IPS-NIHi7 (cell line): Measurements from ENCODE around the gene ZNF740.
"Not testable (repeated sequence)": the region's sequence is repeated elsewhere in the genome, so short reads cannot be mapped to it uniquely, and the experiment has no call there.

Experiments
- DNase-seq: peaks from one replicate; pipeline ENCODE4 v3.0.0; 2012; ENCODE audit warnings: mixed read lengths; ENCODE audit errors: extremely low spot score

The ZNF740 gene

GRCh38 chr12:53194973-53195372 lies 14.5 kb downstream of the ZNF740 start:
- DNase-seq: no peak

DNA sequence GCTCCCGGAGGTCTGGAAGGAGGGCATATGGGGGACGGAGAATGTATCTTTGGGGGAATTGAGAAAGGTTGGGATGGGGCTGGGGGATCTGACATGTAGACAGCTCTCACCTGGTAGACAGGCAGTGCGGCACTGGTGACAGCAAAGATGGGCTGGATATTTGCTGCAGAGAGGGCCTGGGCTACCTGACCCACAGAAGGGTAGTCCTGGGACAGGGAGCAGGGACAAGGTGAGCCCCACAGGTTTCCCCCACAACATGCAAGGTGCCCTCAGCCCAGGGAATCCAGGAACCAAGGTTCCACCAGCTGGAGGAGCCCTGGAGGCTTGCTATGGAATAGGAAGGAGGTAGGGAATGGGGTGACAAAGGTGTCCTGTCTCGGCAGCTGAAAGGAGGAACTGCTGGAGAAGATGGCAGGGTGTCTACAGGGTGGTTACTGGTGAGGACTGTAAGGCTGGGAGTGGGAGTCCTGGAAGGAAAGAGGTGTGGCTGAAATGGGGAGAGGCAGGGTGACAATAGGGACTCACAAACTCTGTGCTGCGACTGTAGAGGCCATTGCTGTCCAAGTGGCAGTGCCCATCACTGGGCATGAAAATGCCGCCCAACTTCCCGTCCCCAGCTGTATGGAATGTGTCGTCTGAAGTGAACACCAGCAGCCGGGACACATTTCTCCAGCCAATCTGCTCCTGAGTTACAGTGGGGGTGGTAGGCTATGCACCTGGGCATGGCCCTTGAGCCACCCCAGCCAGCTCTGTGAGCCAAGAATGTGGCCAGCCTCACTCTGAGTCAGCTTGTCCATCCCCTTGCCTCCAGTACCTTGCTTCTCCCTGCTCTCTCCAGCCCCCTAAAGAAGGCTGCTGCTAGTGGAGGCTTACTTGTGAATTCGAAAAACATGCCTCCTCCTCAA lies 15.2 kb downstream of the ZNF740 start:
- no peak for DNase-seq

DNA sequence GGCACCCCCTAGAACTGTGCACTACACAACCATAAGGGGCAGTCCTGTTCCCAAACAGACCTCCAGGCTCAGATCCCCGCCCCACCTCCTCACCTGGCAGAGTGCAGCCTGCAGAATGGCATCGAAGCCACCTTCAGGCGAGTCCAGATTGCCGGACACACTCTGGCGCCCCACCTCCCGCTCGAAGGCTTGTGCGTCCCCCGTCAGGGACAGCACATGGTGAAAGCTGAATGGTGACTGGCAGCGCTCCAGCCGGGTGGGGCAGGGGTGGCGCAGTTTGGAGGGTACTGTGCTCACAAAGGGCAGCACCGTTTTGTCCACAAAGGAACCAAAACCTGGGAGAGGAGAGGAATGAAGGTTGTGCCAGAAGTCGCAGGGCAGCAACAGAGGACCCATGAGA lies 16.0 kb downstream of the ZNF740 start:
- DNase-seq: no peak

GRCh38 chr12:53197011-53197640 lies 16.6 kb downstream of the ZNF740 start:
- DNase-seq: no peak

DNA sequence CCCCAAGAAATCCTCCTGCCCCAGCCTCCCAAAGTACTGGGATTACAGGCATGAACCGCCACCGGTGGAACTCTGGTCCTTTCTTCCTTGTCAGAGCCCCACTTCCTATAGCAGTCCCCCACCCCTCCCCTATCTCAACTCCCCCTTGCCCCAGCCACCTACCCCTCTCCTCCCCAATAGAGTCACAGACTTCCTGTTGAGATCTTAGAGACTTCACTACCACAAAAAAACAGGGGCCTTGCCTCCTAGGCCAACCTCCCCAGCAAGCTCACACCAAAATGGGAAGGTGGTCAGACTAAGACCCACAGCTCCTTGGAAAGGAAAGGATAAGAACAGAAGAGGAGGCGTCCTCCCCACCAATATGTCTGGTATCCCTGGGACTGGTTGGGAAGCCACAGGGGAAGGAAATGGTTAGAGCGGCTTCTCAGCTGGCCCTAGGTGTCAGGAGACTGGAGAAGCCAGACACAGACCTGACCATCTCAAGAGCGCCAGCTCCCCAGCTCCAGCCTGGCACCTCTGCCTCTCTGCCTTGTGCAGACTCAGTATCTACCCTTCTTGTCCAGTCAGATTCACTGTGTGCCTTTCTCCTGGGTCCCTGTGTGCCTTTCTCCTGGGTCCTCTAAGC lies 18.1 kb downstream of the ZNF740 start:
- no peak for DNase-seq

- DNase-seq: no peak
These were observed 19.2 kb downstream of the ZNF740 start for GRCh38 chr12:53199700-53200099.

DNA sequence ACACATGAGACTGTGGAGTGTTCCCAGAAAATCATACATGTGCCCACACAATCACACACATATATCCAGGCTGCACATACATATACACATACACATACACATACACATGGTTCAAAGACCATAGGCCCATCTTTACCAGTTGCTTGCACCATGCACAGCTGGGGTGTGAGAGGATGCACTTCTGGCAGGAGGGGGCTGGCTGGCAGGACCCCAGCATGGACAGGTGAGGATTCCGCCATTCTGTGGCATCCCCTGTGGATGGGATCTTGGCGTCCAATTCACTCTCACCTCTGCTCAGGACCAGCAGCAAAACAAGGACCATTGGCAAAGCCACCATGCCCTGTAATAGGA lies 19.6 kb downstream of the ZNF740 start:
- DNase-seq: no peak

DNA sequence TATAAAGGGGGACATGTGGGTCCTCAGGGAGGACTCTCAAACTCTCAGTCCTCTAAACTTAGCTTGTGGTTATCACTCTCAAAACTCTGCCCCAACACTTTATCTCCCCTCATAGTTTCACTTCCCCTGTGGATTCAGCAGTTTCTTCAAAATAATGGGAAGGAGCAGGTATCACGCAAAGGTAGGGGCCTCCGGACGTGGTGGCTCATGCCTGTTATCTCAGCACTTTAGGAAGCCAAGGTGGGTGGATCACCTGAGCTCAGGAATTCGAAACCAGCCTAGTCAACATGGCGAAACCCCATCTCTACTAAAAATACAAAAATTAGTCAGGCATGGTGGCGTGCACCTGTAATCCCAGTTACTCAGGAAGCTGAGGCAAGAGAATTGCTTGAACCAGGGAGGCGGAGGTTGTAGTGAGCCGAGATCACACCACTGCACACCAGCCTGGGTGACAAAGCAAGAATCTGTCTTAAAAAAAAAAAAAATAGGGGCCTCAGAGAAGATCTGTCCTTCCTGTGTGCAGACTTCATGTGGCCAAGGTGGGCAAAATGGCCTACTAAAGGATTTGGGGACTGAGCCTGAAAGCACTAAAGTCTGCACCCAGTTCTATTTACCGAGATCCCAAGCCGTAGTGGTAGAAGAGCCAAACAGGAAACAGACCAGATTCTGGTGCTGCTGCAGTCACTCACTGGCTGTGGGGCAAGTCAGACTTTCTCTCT lies 20.1 kb downstream of the ZNF740 start:
- no peak for DNase-seq

DNA sequence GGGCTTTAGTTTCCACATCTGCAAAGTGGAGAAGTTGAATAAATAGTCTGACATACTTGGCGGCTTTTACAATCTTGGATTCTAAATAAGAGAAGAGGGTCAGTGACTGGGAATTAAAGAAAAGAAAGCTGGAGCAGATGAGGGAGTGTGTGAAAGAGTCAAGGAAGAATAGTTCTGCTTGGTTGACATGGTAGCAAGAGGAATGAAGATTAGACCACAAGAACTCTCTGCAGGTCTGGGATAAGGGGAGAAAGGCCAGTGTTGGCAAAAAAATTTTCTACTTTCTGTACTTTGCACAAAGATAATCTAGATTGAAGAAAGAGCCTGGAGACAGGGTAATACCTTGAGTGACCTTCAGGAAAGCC lies 20.6 kb downstream of the ZNF740 start:
- no peak for DNase-seq

DNA sequence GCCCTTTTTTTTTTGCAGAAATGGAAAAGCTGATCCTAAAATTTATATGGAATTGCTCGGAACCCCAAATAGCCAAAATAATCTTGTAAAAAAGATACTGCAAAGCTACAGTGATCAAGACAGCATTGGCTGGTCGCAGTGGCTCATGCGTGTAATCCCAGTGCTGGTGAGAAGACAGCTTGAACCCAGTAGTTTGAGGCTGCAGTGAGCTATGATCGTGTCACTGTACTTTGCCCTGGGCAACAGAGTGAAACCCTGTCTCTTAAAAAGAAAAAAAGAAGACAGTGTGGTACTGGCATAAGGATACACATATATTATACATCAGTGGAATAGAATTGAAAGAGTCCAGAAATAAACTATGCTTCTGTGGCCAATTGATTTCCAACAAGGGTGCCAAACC lies 21.1 kb downstream of the ZNF740 start:
- no peak for DNase-seq

- DNase-seq: not testable (repeated sequence)
These were observed 21.8 kb downstream of the ZNF740 start for GRCh38 chr12:53202316-53202715.

DNA sequence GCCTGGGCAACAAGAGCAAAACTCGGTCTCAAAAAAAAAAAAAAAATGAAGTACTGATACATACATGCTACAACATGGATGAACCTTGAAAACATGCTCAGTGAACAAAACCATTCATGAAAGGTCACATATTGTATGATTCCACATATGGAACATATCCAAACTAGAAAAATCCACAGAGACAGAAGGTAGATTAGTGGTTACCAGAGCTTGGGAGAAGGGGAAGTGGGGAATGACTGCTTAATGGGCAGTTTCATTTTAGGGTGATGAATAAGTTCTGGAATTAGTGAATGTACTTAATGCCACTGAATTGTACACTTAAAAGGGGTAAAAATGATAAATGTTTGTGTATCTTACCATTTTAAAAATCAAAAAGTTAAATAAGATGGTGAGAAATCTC lies 23.8 kb downstream of the ZNF740 start:
- no peak for DNase-seq

DNA sequence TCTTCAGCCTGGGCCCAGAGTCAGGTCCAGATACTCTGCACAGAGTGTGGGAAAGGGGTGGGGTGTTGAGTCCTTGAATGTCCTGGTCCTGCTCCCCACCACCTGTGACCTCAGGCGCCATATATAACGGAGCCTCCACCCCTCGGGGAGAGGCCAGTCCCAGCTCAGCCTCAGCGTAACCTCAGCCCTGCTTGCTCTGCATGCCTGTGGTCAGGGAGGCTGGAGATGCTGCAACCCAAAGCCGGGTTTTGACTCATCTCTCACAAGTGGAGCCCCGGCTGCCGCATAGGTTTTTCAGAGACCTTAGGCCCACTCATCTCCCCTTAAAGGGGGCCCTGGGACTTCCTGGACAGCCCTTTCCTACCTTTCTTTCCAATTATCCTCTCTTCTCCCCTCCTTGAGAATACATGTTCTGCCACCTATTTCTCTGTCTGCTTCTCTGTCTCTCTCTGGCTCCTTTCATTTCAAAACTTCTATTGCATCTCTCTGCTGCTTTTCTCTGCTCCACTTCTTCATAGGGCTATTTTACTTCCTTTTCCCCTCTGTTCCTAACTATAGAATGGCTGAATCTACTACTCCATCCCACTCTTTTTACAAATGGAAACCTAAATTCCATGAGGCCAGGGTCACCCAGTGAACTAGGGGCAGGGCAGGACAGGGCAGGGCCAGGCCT lies 25.4 kb downstream of the ZNF740 start:
- no peak for DNase-seq

- DNase-seq: no peak
These were observed 26.5 kb downstream of the ZNF740 start, which contains the start of gene ITGB7 for GRCh38 chr12:53207042-53207441. ITGB7 (minus strand) TSS chr12:53207251; CDS start chr12:53200443, 6,808 bp downstream.

GRCh38 chr12:53208435-53208834 lies 27.9 kb downstream of the ZNF740 start:
- no peak for DNase-seq

DNA sequence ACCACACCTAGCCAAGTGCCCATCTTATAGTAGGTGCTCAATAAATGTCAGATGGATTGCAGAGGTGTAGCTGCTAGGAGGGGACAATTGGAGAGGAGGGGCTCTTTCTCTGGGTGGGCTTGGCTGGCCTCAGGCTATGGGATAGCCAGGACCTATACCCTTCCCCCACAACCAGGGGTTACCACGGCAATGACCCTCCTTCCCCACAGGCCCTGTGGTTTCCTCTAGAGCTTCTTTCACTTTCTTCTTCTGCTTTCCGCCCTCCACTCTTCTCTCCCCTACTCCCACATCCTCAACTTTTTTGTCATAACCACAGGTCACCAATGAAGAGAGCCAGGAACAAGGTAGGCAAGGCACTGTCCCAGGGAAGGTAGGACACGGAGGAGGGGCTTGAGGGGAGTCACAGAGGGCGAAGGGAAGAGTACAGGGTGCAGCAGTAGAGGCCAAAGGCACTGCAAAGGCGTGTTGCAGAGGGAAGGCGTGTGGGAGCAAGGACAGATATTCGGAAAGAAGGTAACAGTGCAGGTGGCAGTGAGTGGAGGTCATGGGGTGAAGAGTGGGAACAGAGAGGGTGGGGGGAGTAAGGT lies 28.4 kb downstream of the ZNF740 start:
- no peak for DNase-seq

GRCh38 chr12:53210843-53211242 lies 30.3 kb downstream of the ZNF740 start:
- no peak for DNase-seq

- peak; percentile 72 for DNase-seq
These were observed 31.2 kb downstream of the ZNF740 start for GRCh38 chr12:53211476-53212381.

GRCh38 chr12:53212931-53213330 lies 32.4 kb downstream of the ZNF740 start:
- no peak for DNase-seq

GRCh38 chr12:53213348-53213747 lies 32.8 kb downstream of the ZNF740 start:
- peak; percentile 88 for DNase-seq
